GM18519 (cell line): ENCODE measurements around the gene SUPT20H.
"Not testable (repeated sequence)": the region's sequence is repeated elsewhere in the genome, so short reads cannot be mapped to it uniquely, and the experiment has no call there.

Experiments used
- ATAC-seq: cut with Tn5 transposase; IDR thresholded peaks from one replicate; pipeline ENCODE4 v1.9.1; 2021; ENCODE audit warnings: mild to moderate bottlenecking, moderate library complexity; ENCODE audit not compliant: unreplicated experiment, low FRiP score

Gene SUPT20H

DNA sequence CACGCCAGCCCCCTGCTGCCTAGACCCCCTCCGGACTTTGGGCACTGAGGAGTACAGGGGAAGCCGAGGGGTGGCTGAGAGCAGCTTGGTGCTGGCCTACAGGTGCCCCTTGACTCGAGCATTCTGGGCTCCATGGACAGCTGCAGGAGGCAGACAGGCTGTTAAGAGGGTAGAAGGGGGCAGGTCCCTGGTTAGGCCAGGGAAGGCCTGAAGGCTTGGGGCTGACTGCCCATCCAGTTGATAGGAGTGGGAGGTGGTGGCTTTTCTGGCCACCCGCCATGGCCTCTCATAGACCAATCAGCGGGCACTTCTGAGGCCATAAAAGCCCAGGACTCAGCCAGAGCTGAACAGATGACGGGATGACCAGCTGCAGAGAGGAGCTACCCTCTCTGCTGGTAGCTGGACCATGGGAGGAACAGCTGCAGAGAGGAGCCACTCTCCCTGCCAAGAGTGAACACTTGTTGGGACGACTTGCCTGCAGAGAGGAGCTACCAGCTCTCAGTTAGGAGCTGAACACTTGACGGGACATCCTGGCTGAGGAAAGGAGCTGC, 10.7 kb upstream of the SUPT20H start:
- no peak for ATAC-seq

DNA sequence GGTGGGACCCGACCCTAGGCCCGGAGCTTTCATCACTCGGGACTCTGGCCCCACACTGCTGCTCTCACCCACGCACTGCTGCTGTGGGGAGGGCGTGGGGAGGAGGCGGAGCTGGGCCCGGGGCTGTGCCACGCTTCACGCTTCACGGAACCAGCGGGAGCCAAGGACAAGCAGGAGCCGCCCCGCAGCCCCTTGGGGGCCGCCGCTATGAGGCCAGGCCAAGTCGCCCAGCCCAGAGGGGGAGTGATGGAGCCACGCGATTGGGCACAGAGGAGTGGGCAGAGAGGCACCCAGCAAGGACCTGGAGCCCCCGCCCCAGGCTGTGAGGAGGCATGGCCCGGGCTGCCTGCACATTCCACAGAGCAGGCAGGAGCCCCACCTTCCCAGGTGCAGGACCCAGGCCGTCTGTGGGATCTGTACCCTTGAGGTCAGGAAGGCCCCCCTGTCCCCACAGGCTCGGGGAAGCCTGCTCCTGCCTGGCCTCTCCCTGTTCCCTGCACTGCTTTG, 10.2 kb upstream of the SUPT20H start:
- no peak for ATAC-seq

DNA sequence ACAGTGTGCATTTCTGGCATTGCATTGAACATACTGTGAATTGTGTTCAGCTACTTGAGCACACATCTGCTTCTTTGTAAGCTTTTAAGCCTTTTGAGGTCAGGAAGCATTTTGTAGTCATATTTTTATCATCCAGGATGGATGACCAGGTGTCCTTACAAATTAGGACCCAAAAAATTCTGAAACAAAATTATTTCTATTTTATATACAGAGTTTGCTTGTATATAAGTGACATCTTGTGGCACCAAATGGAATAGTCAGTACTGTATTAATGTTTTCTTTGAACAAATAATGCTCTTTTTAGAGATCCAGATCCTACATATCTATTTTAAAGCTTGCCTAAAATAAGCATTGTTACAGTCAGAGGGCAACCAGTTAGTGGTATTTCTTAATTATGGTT, 9.5 kb upstream of the SUPT20H start:
- ATAC-seq: no peak

DNA sequence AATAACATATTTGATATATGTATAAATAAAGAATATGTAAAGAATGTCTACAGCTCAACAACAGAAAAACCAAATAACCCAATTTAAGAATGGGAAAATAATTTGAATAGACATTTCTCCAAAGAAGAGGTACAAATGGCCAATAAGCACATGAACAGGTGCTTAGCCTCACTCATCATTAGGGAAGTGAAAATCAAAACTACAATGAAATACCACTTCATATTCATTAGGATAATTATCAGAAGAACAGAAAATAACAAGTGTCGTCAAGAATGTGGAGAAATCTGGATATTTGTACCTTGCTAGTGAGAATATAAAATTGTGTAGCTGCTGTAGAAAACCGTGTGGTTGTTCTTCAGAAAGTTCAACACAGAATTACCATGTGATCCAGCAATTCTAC, 8.4 kb upstream of the SUPT20H start:
- ATAC-seq: peak; percentile 40

DNA sequence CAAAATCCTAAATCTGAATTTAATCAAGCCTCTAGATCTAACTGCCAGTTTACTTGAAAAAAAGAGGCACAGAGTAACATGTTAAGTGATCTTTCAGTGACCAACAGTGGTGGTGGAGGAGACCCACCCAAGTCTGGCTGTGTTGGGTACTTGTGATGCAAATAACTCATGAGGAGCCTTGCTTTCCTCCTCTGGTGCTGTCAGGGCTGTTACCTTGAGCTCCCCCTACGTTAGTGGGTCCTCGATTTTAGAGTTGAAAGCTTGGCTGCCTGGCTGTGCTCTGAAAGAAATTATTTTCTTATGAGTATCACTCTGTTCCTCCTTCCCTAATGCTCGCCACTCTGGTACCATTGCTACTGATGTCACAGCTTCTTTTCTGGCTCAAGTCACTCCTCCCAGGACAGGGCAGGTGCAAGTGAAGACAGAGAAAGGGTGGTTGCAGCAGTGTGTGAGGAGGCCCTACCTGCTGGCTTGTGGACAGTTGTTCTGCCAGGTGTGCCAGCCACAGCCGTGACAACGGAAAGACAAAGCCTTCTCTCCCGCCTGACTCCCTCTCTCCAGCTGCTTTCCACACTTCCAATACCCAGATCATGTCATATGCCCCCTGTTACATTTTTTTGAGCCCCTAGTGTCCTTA, 6.5 kb upstream of the SUPT20H start:
- no peak for ATAC-seq

DNA sequence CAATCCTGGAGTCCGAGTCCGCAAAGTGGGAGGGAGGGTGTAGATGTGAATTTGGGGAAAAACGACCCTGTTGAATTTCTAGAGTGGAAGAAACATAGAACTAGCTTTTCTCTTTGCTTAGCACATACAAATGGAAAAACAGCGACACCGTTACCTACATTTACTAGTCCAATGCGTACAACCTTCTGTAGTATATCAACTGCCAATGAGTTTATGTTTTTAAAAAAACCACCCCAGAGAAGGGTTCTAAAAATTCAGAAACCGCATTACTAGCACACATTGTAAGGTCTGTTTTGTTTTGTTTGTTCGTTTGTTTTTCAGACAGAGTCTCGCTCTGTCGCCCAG, 332 bp upstream of the SUPT20H start:
- peak; percentile 19 for ATAC-seq

DNA sequence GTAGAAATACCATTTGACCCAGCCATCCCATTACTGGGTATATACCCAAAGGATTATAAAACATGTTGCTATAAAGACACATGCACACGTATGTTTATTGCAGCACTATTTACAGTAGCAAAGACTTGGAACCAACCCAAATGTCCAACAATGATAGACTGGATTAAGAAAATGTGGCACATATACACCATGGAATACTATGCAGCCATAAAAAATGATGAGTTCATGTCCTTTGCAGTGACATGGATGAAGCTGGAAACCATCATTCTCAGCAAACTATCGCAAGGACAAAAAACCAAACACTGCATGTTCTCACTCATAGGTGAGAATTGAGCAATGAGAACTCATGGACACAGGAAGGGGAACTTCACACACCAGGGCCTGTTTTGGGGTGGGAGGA, 3.3 kb downstream of the SUPT20H start:
- not testable (repeated sequence) for ATAC-seq

DNA sequence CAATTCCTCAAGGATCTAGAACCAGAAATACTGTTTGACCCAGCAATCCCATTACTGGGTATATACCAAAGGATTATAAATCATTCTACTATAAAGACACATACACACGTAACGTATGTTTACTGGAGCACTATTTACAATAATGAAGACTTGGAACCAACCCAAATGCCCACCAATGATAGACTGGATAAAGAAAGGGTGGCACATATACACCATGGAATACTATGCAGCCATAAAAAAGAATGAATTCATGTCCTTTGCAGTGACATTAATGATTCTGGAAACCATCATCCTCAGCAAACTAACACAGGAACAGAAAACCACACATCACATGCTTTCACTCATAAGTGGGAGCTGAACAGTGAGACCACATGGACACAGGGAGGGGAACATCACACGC, 6.4 kb downstream of the SUPT20H start:
- not testable (repeated sequence) for ATAC-seq

DNA sequence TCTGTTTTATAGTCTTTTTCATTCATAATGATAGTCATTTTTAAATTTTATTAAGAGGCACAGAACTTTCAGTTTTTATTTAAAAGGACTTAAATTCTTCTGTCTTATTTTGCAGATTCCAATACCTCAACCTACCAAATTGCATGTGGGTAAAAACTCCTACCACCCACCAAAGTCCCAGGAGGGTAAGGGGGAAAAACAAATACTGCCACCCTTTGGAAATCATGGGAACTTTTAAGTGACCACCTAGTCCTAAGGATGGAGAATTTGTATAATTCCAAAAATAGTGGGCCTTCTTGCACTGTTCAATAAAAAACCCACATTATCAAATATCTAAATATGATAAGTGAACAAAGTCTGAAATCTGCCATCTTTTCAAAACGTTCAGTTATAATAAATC, 9.7 kb downstream of the SUPT20H start:
- no peak for ATAC-seq

DNA sequence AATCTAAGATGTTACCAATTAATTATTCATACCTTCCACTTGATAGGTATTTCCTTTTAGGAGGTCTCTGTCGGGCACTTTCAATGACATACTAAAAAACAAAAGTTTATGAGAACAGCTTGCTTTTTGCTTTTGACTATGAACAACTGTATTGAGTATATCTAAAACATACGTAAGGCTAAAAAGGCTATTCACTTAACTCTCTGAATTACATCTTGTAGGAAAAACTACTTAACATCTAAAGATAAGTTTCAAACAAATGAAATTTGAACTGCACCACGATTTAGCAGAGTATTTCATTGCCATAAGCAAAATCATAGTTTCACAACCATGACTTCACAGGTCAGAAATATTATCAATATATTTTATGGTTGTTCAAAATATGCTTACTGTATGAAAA, 11.6 kb downstream of the SUPT20H start:
- ATAC-seq: no peak

DNA sequence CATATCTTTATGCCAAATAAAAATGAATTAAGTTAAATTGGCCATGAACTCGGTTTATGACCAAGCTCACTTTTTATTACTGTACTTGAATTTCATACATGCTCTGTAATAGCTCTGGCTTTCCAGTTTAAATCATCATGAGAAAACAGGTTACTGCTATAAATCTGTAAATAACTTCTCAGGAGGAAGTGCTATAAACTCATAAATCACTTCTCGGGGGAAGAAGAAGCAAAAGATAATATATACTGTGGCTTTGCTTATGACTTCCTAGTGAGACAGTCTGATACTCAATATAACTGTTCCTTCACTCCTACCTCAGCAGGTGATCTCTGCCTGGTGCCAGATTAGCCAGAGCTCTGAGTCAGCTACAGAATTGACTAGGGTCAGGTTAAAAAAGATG, 12.5 kb downstream of the SUPT20H start:
- ATAC-seq: no peak

DNA sequence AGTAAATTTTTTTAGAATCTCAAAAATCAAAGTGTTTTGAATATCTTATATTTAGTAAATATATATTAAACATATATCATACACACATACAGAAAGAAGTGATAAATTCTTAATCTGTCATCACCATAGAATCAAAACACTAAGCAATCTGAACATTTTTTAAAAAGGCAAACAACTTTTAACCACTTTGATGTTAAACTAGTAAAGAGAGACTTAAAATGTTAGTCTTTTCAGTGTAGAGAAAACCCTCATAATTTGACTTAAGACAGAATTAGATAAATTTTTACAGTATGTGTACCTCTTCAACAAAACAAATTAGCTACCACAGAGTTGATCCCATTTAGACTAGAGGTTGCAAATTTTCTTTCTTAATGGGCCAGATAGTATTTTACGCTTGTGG, 13.4 kb downstream of the SUPT20H start:
- ATAC-seq: no peak

DNA sequence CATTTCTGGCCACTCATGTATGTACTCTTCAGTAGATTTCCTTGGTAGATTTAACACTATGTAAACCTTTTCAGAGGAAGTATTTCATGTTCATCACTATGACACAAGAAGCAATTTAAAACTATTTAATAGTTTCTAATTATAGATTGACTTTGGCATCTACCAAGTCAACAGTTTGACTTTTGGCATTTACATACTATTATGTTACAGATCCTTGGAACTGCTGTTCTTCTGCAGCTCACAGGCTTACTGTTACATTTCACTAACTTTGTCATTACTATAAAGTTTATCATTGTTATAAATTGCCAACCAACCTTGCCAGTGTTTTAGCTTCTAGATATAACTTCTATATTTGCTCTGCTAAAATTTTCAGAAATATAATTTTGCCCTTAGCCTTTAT, 18.7 kb downstream of the SUPT20H start:
- ATAC-seq: no peak

DNA sequence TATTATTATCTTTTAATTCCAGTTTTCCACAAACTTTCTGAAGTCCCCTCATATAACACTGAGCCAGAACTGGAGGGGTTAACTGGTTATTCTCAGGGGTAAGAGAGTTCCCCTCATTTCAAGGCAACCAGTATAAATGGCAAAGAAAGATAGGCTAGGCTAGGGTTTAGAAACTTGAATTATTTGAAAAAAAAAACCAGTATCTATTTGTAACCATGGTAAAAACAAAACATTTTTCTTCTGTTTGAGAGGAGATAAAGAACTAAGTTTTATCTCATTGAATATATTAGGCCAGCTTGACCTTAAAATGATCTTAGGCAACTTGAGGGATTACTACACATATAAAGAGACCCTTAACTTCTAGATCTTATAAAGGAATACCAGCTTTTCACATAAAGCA, 19.6 kb downstream of the SUPT20H start:
- ATAC-seq: no peak

DNA sequence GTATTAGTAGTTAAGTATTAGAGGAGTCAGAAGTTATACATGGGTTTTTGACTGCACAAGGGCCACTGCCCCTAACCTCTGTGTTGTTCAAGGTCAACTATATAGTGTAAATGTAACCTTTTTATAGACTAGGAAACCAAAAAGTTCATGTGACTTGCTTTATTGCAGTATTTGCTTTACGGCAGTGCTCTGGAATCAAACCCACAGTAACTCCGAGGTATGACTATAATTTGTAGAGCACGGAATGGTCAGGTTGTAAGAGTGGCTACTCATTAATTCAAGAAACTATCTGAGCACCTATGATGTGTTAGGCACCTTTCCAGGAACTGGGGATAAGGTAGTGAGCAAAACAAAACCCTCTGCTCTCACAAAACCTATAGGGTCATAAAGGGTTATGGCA, 22.2 kb downstream of the SUPT20H start:
- ATAC-seq: no peak

DNA sequence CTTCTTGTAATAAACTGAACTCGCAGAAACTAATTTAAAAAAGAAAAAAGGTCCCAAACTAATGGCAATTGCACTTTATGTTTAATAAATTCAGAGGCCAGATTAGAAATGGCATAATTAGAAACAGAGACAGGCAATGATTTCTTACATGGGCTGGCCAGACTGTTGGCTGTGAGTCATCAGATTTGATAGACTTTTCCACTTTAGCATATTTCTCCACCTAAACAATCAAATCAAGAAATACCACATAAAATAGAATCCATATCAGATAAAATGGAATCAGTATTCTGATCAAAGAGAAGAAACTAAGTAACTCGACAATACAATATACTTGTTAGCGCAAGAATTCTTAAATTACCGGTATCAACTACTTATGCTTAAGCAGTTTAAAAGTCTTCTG, 29.9 kb downstream of the SUPT20H start:
- ATAC-seq: no peak

DNA sequence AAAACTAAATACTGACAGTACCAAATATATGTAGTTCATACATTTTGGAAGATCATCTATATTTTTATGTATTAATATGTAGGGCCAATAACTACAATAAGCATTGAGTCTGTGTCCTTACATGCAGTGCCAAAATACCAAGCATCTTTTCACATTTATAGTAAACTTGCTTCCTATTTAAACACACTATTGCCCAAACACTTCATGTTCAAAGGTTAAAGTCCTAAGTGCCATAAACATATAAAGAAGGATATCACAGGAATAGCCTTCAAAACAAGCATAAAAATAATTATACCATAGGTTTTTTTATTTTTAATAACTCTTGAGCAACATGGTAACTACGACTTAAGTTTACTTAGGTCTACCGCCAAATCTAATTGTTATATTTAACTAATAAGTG, 31.8 kb downstream of the SUPT20H start:
- ATAC-seq: no peak

DNA sequence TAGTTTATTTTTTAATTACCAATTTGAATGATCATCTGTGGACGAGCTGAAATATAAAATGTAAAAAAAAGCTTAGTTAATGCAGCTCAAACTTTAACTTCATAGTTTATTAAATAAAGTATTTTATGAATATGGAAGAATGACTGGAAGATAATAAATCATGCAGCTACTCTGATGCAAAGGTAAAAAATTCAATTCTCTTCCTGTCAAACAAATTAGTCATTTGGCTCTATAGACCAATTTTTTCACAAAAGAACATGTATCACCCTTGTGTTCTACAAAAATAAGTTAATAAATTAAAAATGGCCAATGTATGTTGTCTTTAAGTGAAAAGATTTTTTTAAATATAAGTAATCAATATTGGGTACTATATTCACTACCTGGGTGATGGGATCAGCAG, 32.7 kb downstream of the SUPT20H start:
- no peak for ATAC-seq

DNA sequence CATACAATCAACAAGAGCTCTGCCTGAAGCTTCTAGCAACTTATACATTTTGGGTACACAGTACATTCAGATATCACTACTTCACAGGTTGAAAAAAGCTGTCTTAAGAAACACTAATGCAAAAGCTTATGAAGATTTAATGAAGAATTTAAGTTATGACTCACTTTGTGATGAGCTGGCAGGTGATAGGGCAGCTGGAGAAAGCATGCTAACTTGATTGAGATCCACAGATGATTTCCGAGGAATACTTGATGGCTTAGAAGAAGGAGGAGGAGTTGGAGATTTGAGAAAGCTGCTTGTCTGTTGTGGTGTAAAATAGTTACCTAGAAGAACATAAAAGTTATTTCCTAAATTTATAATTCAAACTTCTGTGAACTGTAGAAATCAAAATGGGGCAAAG, 35.6 kb downstream of the SUPT20H start:
- no peak for ATAC-seq

DNA sequence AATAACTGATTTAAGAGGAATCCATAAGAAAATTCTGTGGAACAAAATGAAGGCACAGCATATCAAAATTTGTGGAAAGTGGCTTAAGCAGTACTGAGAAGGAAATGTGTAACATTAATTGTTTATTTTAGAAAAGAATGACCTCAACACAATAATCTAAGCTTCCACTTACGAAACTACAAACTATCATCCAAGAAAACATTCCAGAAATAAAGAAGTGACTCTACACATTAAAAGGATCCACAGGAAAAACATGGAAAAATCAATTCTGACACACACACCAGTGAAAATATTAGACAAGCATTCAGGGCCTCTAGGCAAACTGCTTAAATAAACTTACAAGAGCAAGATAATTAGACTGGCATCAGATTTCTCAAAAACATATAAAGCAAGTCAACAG, 44.9 kb downstream of the SUPT20H start:
- no peak for ATAC-seq

DNA sequence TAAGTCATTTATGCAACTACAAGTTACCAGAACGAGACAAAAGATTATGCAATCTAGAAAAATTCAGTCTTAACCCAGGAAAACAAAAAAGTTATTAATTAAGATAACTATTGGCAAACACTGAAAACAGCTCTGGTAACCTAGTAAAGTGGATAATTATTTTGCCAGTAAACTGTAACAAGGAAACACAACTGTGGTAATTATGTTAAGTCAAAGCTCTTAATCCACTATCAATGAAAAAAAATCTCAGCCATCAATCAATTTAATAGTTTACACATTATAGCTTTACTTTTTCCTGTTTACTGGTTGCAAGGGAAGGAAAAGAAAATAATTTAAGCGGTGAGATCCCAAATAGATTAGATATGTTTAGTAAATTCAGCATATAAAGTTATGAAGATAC, 47.7 kb downstream of the SUPT20H start:
- no peak for ATAC-seq

DNA sequence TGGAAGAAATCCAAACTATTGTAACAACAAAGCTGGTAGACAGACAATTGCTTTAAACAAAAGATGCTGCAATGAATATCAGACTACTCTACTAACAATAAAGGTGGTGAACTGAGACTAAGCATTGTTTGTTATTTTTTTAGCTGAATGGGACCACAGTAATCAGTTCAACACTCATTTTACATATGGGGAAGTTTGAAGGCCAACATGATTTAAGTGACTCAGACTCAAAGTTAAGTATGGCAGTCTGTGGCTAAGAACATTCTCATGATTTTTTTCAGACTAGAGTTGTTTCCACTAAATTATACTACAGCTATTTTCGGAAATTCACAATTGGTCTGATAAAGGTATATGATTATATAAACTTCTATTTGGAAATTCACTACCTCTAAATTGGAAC, 48.5 kb downstream of the SUPT20H start:
- ATAC-seq: no peak

DNA sequence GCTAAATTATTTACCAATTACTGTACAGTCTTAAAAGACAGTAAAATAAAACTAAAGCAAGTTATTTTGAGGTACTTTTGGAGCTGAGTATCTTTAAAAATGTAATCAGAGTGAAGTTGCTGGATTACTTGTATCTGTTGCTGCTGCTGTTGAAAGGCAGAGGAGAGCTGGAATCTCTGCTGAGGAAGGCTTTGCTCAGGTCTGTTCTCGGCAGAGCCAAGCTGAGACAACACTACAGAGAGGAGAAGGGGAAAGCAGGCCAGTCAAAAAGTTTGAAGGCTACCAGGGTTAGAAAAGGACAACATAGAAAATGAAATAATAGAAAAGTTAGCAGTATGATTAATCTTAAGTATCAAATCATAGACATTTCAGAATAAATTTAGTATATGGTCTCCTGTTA, 49.1 kb downstream of the SUPT20H start:
- ATAC-seq: no peak
